Hepatocyte (in vitro differentiated cells): ENCODE results near the gene PAFAH1B2. TPM values are rescaled to one million over a fixed set of nuclear protein-coding genes. Genes with fewer than 3 reads are reported as not detected.

Experiments
- DNase-seq: peaks from one replicate; pipeline ENCODE4 v3.0.0-alpha.2; 2016; ENCODE audit warnings: low spot score
- H2AFZ ChIP-seq: fragments of 200-600 bp; sonication (generic); 2 replicates; pipeline ENCODE4 v1.6.0; 2016; ENCODE audit warnings: antibody characterized with exemption, mild to moderate bottlenecking
- H3K27ac ChIP-seq: fragments of 200-600 bp; sonication (generic); 2 replicates; pipeline ENCODE4 v1.5.1; 2016; ENCODE audit warnings: mild to moderate bottlenecking
- H3K27me3 ChIP-seq: fragments of 200-600 bp; sonication (generic); 2 replicates; pipeline ENCODE4 v1.6.1; 2016
- H3K36me3 ChIP-seq: fragments of 200-600 bp; sonication (generic); replicated peaks from 2 replicates; pipeline ENCODE4 v1.5.1; 2016; ENCODE audit warnings: low read depth; ENCODE audit not compliant: insufficient read depth
- H3K4me1 ChIP-seq: fragments of 200-600 bp; sonication (generic); 2 replicates; pipeline ENCODE4 v1.5.1; 2016; ENCODE audit warnings: mild to moderate bottlenecking, moderate library complexity; ENCODE audit not compliant: insufficient read depth
- H3K4me2 ChIP-seq: fragments of 200-600 bp; sonication (generic); 2 replicates; pipeline ENCODE4 v1.6.0; 2016
- H3K4me3 ChIP-seq: fragments of 200-600 bp; sonication (generic); 2 replicates; pipeline ENCODE4 v1.5.1; 2016; ENCODE audit warnings: mild to moderate bottlenecking
- H3K79me2 ChIP-seq: fragments of 200-600 bp; sonication (generic); 2 replicates; pipeline ENCODE4 v1.6.0; 2017; ENCODE audit warnings: mild to moderate bottlenecking
- H3K9me2 ChIP-seq: fragments of 200-600 bp; sonication (generic); replicated peaks from 2 replicates; pipeline ENCODE4 v1.6.0; 2017; ENCODE audit warnings: mild to moderate bottlenecking; ENCODE audit not compliant: insufficient read depth
- H3K9me3 ChIP-seq: fragments of 200-600 bp; sonication (generic); 2 replicates; pipeline ENCODE4 v1.5.1; 2016; ENCODE audit warnings: low read depth, mild to moderate bottlenecking
- H4K20me1 ChIP-seq: fragments of 200-600 bp; sonication (generic); 2 replicates; pipeline ENCODE4 v1.6.0; 2016; ENCODE audit warnings: mild to moderate bottlenecking; ENCODE audit not compliant: insufficient read depth, poor library complexity, severe bottlenecking
- CTCF ChIP-seq: fragments of 200-600 bp; sonication (generic); IDR thresholded peaks from 2 replicates; pipeline ENCODE4 v1.5.1; 2016; ENCODE audit warnings: antibody characterized with exemption, mild to moderate bottlenecking; ENCODE audit not compliant: poor library complexity
- EZH2 ChIP-seq: fragments of 200-600 bp; sonication (generic); IDR thresholded peaks from 2 replicates; pipeline ENCODE4 v1.6.1; 2016; ENCODE audit warnings: antibody characterized with exemption, mild to moderate bottlenecking, borderline replicate concordance
- EZH2phosphoT487 ChIP-seq: fragments of 200-600 bp; sonication (generic); IDR thresholded peaks from one replicate; pipeline ENCODE4 v1.6.1; 2018; ENCODE audit warnings: antibody characterized with exemption, mild to moderate bottlenecking, low read depth, moderate library complexity; ENCODE audit not compliant: unreplicated experiment, severe bottlenecking
- WGBS: methylation state at CpG from one replicate; pipeline ENCODE4 v1.1.6; 2016; ENCODE audit warnings: low lambda C conversion rate; ENCODE audit errors: missing lambda C conversion rate; 5-methylcytosine and 5-hydroxymethylcytosine counted together
- polyA plus RNA-seq: library from polyadenylated mRNA; unstranded; fragments of >200 nt; fragmentation: Nextera tagmentation; extraction: Ambion mirVana; gene quantifications from 2 replicates; pipeline ENCODE4 v1.2.1, GENCODE V29; 2016
- total RNA-seq: library from RNA; depleted of rRNA; stranded (reverse); fragments of >200 nt; gene quantifications from 2 replicates; pipeline ENCODE4 v1.2.3, GENCODE V29; 2014

The PAFAH1B2 gene
- total and polyA plus RNA-seq, 2 experiments from 2014 or later = 30.8 to 103 TPM

GRCh38 chr11:117189191-117189940 is 45.3 kb downstream of the PAFAH1B2 start:
- H3K36me3 ChIP-seq = no peaks in the 10 kb centered on the region
- H3K79me2 ChIP-seq = no peaks in the 10 kb centered on the region
- H3K27ac ChIP-seq = no peak overlapping the region
- H3K9me2 ChIP-seq = no peaks in the 10 kb centered on the region
- no peak overlapping the region for H3K4me3 ChIP-seq
- H4K20me1 ChIP-seq = no peaks in the 10 kb centered on the region
- H3K4me1 ChIP-seq = no peaks in the 10 kb centered on the region
- no peaks in the 10 kb centered on the region for H3K9me3 ChIP-seq
- H3K4me2 ChIP-seq = no peak overlapping the region
- 97% methylated on average over 22 of the region's 22 CpGs for WGBS
- TF ChIP-seq EZH2phosphoT487 (no peak), EZH2 (no peak), CTCF (no peak)
- DNase-seq = no peak
- H2AFZ ChIP-seq = no peak overlapping the region
- H3K27me3 ChIP-seq = no peaks in the 10 kb centered on the region

GRCh38 chr11:117189941-117190544 is 46.0 kb downstream of the PAFAH1B2 start:
- H3K9me3 ChIP-seq = no peaks in the 10 kb centered on the region
- H3K27me3 ChIP-seq = no peaks in the 10 kb centered on the region
- no peak overlapping the region for H3K27ac ChIP-seq
- 96% methylated on average over 7 of the region's 8 CpGs for WGBS
- H3K4me3 ChIP-seq = no peak overlapping the region
- H3K4me2 ChIP-seq = no peak overlapping the region
- H3K36me3 ChIP-seq = no peaks in the 10 kb centered on the region
- no peak for DNase-seq
- H3K79me2 ChIP-seq = no peaks in the 10 kb centered on the region
- H3K4me1 ChIP-seq = no peaks in the 10 kb centered on the region
- H3K9me2 ChIP-seq = no peaks in the 10 kb centered on the region
- H4K20me1 ChIP-seq = no peaks in the 10 kb centered on the region
- TF ChIP-seq CTCF (no peak), EZH2phosphoT487 (no peak), EZH2 (no peak)
- no peak overlapping the region for H2AFZ ChIP-seq

GRCh38 chr11:117191680-117192400 is 47.8 kb downstream of the PAFAH1B2 start:
- Histone ChIP-seq H3K4me3 (no peak overlapping the region), H3K9me2 (no peaks in the 10 kb centered on the region), H2AFZ (no peak overlapping the region), H3K9me3 (no peaks in the 10 kb centered on the region), H3K4me1 (no peaks in the 10 kb centered on the region), H3K79me2 (no peaks in the 10 kb centered on the region), H3K27ac (no peak overlapping the region), H3K36me3 (no peaks in the 10 kb centered on the region), H3K4me2 (no peak overlapping the region), H3K27me3 (no peaks in the 10 kb centered on the region), H4K20me1 (no peaks in the 10 kb centered on the region)
- no peak for TF ChIP-seq EZH2
- no peak for TF ChIP-seq CTCF
- no peak for TF ChIP-seq EZH2phosphoT487
- DNase-seq = no peak
- WGBS = 96% methylated on average over 26 of the region's 26 CpGs
